SK-N-SH (cell line): ENCODE results near the gene SKI.

Source experiments
- CHD2 ChIP-seq: fragments of 150-350 bp; IDR thresholded peaks from 2 replicates; pipeline ENCODE4 v1.6.1; 2018; ENCODE audit warnings: low read length; ENCODE audit not compliant: partially characterized antibody
- CTCF ChIP-seq: fragments of 200-600 bp; sonication (generic); IDR thresholded peaks from 2 replicates; pipeline ENCODE4 v1.6.1; 2017; ENCODE audit warnings: antibody characterized with exemption, mild to moderate bottlenecking, moderate library complexity
- EZH2phosphoT487 ChIP-seq: fragments of 200-600 bp; sonication (generic); IDR thresholded peaks from 2 replicates; pipeline ENCODE4 v1.6.1; 2017; ENCODE audit warnings: low read depth, mixed run types, mild to moderate bottlenecking, antibody characterized with exemption, moderate library complexity, borderline replicate concordance
- GABPA ChIP-seq: IDR thresholded peaks from 2 replicates; pipeline ENCODE4 v1.4.0; 2012; ENCODE audit warnings: low read depth, mild to moderate bottlenecking
- IRF3 ChIP-seq: fragments of 150-350 bp; IDR thresholded peaks from 2 replicates; pipeline ENCODE4 v1.6.1; 2016; ENCODE audit warnings: mild to moderate bottlenecking, low read depth, low read length
- MEF2A ChIP-seq: IDR thresholded peaks from 2 replicates; pipeline ENCODE4 v1.4.0; 2012; ENCODE audit warnings: low read depth, borderline replicate concordance
- MXI1 ChIP-seq: IDR thresholded peaks from 2 replicates; pipeline ENCODE4 v1.6.1; 2012; ENCODE audit warnings: mild to moderate bottlenecking, low read depth, low read length, improper control_type of control experiment
- NFIC ChIP-seq: IDR thresholded peaks from 2 replicates; pipeline ENCODE4 v1.4.0; 2012; ENCODE audit warnings: borderline replicate concordance
- PBX3 ChIP-seq: IDR thresholded peaks from 2 replicates; pipeline ENCODE4; 2012
- POLR2AphosphoS5 ChIP-seq: IDR thresholded peaks from 2 replicates; pipeline ENCODE4 v1.6.1; 2012; ENCODE audit warnings: low read depth, low read length
- RAD21 ChIP-seq: IDR thresholded peaks from 2 replicates; pipeline ENCODE4 v1.6.1; 2012; ENCODE audit warnings: mild to moderate bottlenecking, low read length
- RCOR1 ChIP-seq: fragments of 150-350 bp; IDR thresholded peaks from 2 replicates; pipeline ENCODE4 v1.6.1; 2017; ENCODE audit warnings: antibody characterized with exemption, low read length
- TAF1 ChIP-seq: IDR thresholded peaks from 2 replicates; pipeline ENCODE4 v1.6.1; 2012; ENCODE audit warnings: low read depth, mild to moderate bottlenecking, low read length, moderate library complexity, borderline replicate concordance
- YY1 ChIP-seq: IDR thresholded peaks from 2 replicates; pipeline ENCODE4 v1.4.0; 2012; ENCODE audit warnings: low read depth, mild to moderate bottlenecking

- TF ChIP-seq EZH2phosphoT487 = no peak
- no peak for TF ChIP-seq YY1
- no peak for TF ChIP-seq CTCF
- TF ChIP-seq NFIC = no peak
- TF ChIP-seq MXI1 = no peak
- no peak for TF ChIP-seq RAD21
- TF ChIP-seq IRF3 = no peak
- TF ChIP-seq GABPA = no peak
- TF ChIP-seq MEF2A = no peak
- TF ChIP-seq CHD2 = no peak
- no peak for TF ChIP-seq RCOR1
- TF ChIP-seq TAF1 = no peak
- TF ChIP-seq PBX3 = no peak
- TF ChIP-seq POLR2AphosphoS5 = no peak
Measured at GRCh38 chr1:2353551-2354438, 125.7 kb downstream of the SKI start.
